ENCODE measurements around the gene TMEM141. TPM values are rescaled to one million over a fixed set of nuclear protein-coding genes. Genes with fewer than 3 reads are reported as not detected.
A peak's percentile ranks its signal among the peaks of the same experiment; 100 is the strongest.
"Not testable (repeated sequence)": the region's sequence is repeated elsewhere in the genome, so short reads cannot be mapped to it uniquely, and the experiment has no call there.

TMEM141 gene
- total RNA-seq, 5 donors from 2014 or later (not counting 1 experiment from before 2014, with no cell fraction given) = 24.4 to 53.5 (median 45.8) TPM

GRCh38 chr9:136766410-136767120 lies 24.6 kb upstream of the TMEM141 start:
- 59% methylated on average over 6 of the region's 18 CpGs for WGBS (ENCODE audit: insufficient coverage)
- POLR2A ChIA-PET; H3K27ac ChIP-seq (ENCODE audit: low read length); H3K9me3 ChIP-seq; H3K36me3 ChIP-seq (ENCODE audit: control insufficient read depth in 2 of 2, extremely low read depth in 1 of 2, insufficient read depth in 1 of 2, low read length in 1 of 2); H3K9me3 Mint-ChIP-seq; H3K36me3 Mint-ChIP-seq; H3K4me3 ChIP-seq (ENCODE audit: control insufficient read depth in 1 of 2, extremely low read depth in 1 of 2, low read length in 1 of 2): not testable (repeated sequence)
- H3K4me1 Mint-ChIP-seq = peaks cover 5 to 16% (median 11%) of the 10 kb centered on the region in 3 donors
- CTCF ChIA-PET = interaction anchor here in 1 of 2 donors (0.6 kb wide), 1 partner anchor 656 kb away, joined by 5 read pairs; the partner anchor contains the start of genes EXD3 and NOXA1
- DNase-seq (peak in 12 of 35 experiments; percentile 10 to 65 (median 22)), ATAC-seq (replicated peaks in 1 of 4) (peak in 2 of 4 experiments; percentile 40 to 48)
- Histone ChIP-seq H3K27me3 (replicated peaks in 1 of 2; ENCODE audit: control insufficient read depth in 2 of 2, extremely low read depth in 1 of 2, insufficient read depth in 2 of 2, low read length in 1 of 2) (peaks cover 0 to 44% of the 10 kb centered on the region in 2 experiments), H3K4me1 (ENCODE audit: control insufficient read depth in 1 of 2, extremely low read depth in 1 of 2, insufficient read depth in 2 of 2, low read length in 2 of 2) (peaks cover 0 to 16% of the 10 kb centered on the region in 2 experiments)
- H3K27me3 Mint-ChIP-seq = peaks cover 10 to 14% of the 10 kb centered on the region in 2 donors
- H3K27ac Mint-ChIP-seq = peak overlapping the region; percentile 20 to 68
- H3K4me3 Mint-ChIP-seq = peak overlapping the region; percentile 30 to 59 (median 53)

- Mint-ChIP-seq H3K9me3 (peaks cover 0 to 6% (median 0%) of the 10 kb centered on the region in 3 donors), H3K4me3 (peak overlapping the region in 1 of 3 donors; percentile 44), H3K4me1 (peaks cover 5 to 16% (median 11%) of the 10 kb centered on the region in 3 donors), H3K27ac (no peak overlapping the region), H3K27me3 (peaks cover 10 to 17% of the 10 kb centered on the region in 2 donors), H3K36me3 (no peaks in the 10 kb centered on the region)
- no peak overlapping the region for H3K27ac ChIP-seq (ENCODE audit: low read length)
- CTCF ChIA-PET = no interaction called here
- no CpG with 5 or more reads among the region's 16 CpGs for WGBS (ENCODE audit: insufficient coverage)
- ATAC-seq (replicated peaks in 1 of 4) (peak; percentile 65 to 83 (median 72)), DNase-seq (peak in 27 of 35 experiments; percentile 22 to 72 (median 42))
- no peak overlapping the region for H3K4me3 ChIP-seq (ENCODE audit: control insufficient read depth in 1 of 2, extremely low read depth in 1 of 2, low read length in 1 of 2)
- H3K4me1 ChIP-seq (ENCODE audit: control insufficient read depth in 1 of 2, extremely low read depth in 1 of 2, insufficient read depth in 2 of 2, low read length in 2 of 2) = peaks cover 0 to 12% of the 10 kb centered on the region in 2 experiments
- no peaks in the 10 kb centered on the region for H3K36me3 ChIP-seq (ENCODE audit: control insufficient read depth in 2 of 2, extremely low read depth in 1 of 2, insufficient read depth in 1 of 2, low read length in 1 of 2)
- POLR2A ChIA-PET = no interaction called here
- no peaks in the 10 kb centered on the region for H3K9me3 ChIP-seq
- peaks cover 0 to 21% of the 10 kb centered on the region in 2 experiments for H3K27me3 ChIP-seq (replicated peaks in 1 of 2; ENCODE audit: control insufficient read depth in 2 of 2, extremely low read depth in 1 of 2, insufficient read depth in 2 of 2, low read length in 1 of 2)
These were observed 21.4 kb upstream of the TMEM141 start for GRCh38 chr9:136769710-136770191.

GRCh38 chr9:136771907-136772415 lies 19.2 kb upstream of the TMEM141 start:
- Histone ChIP-seq H3K4me1 (ENCODE audit: control insufficient read depth in 1 of 2, extremely low read depth in 1 of 2, insufficient read depth in 2 of 2, low read length in 2 of 2) (peaks cover 0 to 5% of the 10 kb centered on the region in 2 experiments), H3K9me3 (no peaks in the 10 kb centered on the region), H3K36me3 (ENCODE audit: control insufficient read depth in 2 of 2, extremely low read depth in 1 of 2, insufficient read depth in 1 of 2, low read length in 1 of 2) (no peaks in the 10 kb centered on the region), H3K4me3 (ENCODE audit: control insufficient read depth in 1 of 2, extremely low read depth in 1 of 2, low read length in 1 of 2) (no peak overlapping the region), H3K27me3 (replicated peaks in 1 of 2; ENCODE audit: control insufficient read depth in 2 of 2, extremely low read depth in 1 of 2, insufficient read depth in 2 of 2, low read length in 1 of 2) (peaks cover 0 to 28% of the 10 kb centered on the region in 2 experiments), H3K27ac (ENCODE audit: low read length) (no peak overlapping the region)
- POLR2A ChIA-PET = no interaction called here
- ATAC-seq (replicated peaks in 1 of 4) = no peak
- CTCF ChIA-PET = interaction anchor here in 1 of 2 donors (0.7 kb wide), 1 partner anchor 12 kb away, joined by 4 read pairs; no protein-coding TSS in a partner anchor
- no CpG with 5 or more reads among the region's 3 CpGs for WGBS (ENCODE audit: insufficient coverage)
- Mint-ChIP-seq H3K4me3 (no peak overlapping the region), H3K27me3 (peaks cover 6 to 17% of the 10 kb centered on the region in 2 donors), H3K9me3 (peaks cover 0 to 6% (median 0%) of the 10 kb centered on the region in 3 donors), H3K27ac (no peak overlapping the region), H3K4me1 (peaks cover 2 to 7% (median 7%) of the 10 kb centered on the region in 3 donors), H3K36me3 (no peaks in the 10 kb centered on the region)
- no peak for DNase-seq

GRCh38 chr9:136773386-136774044 lies 17.6 kb upstream of the TMEM141 start:
- Histone ChIP-seq H3K4me3 (ENCODE audit: control insufficient read depth in 1 of 2, extremely low read depth in 1 of 2, low read length in 1 of 2) (no peak overlapping the region), H3K9me3 (no peaks in the 10 kb centered on the region), H3K27me3 (replicated peaks in 1 of 2; ENCODE audit: control insufficient read depth in 2 of 2, extremely low read depth in 1 of 2, insufficient read depth in 2 of 2, low read length in 1 of 2) (peaks cover 0 to 31% of the 10 kb centered on the region in 2 experiments), H3K4me1 (ENCODE audit: control insufficient read depth in 1 of 2, extremely low read depth in 1 of 2, insufficient read depth in 2 of 2, low read length in 2 of 2) (peaks cover 0 to 4% of the 10 kb centered on the region in 2 experiments), H3K27ac (ENCODE audit: low read length) (no peak overlapping the region), H3K36me3 (ENCODE audit: control insufficient read depth in 2 of 2, extremely low read depth in 1 of 2, insufficient read depth in 1 of 2, low read length in 1 of 2) (no peaks in the 10 kb centered on the region)
- 62% methylated on average over 5 of the region's 7 CpGs for WGBS (ENCODE audit: insufficient coverage)
- Mint-ChIP-seq H3K27me3 (peaks cover 8 to 24% of the 10 kb centered on the region in 2 donors), H3K27ac (peak overlapping the region in 1 of 2 donors; percentile 39), H3K4me3 (no peak overlapping the region), H3K9me3 (peaks cover 0 to 6% (median 0%) of the 10 kb centered on the region in 3 donors), H3K36me3 (no peaks in the 10 kb centered on the region), H3K4me1 (peaks cover 0 to 5% (median 2%) of the 10 kb centered on the region in 3 donors)
- POLR2A ChIA-PET = no interaction called here
- ATAC-seq (replicated peaks in 1 of 4) (peak; percentile 37 to 71 (median 44)), DNase-seq (peak in 1 of 35 experiments; percentile 10)
- CTCF ChIA-PET = no interaction called here

- DNase-seq = no peak
- no peaks in the 10 kb centered on the region for H3K9me3 ChIP-seq
- WGBS (ENCODE audit: insufficient coverage) = 87% methylated on average over 8 of the region's 12 CpGs
- no peak for ATAC-seq (replicated peaks in 1 of 4)
- peaks cover 0 to 34% of the 10 kb centered on the region in 2 experiments for H3K27me3 ChIP-seq (replicated peaks in 1 of 2; ENCODE audit: control insufficient read depth in 2 of 2, extremely low read depth in 1 of 2, insufficient read depth in 2 of 2, low read length in 1 of 2)
- H3K4me1 ChIP-seq (ENCODE audit: control insufficient read depth in 1 of 2, extremely low read depth in 1 of 2, insufficient read depth in 2 of 2, low read length in 2 of 2) = peaks cover 0 to 4% of the 10 kb centered on the region in 2 experiments
- Mint-ChIP-seq H3K27me3 (peaks cover 11 to 30% of the 10 kb centered on the region in 2 donors), H3K4me1 (peaks cover 0 to 5% (median 2%) of the 10 kb centered on the region in 3 donors), H3K4me3 (no peak overlapping the region), H3K27ac (no peak overlapping the region), H3K36me3 (no peaks in the 10 kb centered on the region), H3K9me3 (peaks cover 0 to 6% (median 0%) of the 10 kb centered on the region in 3 donors)
- no peak overlapping the region for H3K4me3 ChIP-seq (ENCODE audit: control insufficient read depth in 1 of 2, extremely low read depth in 1 of 2, low read length in 1 of 2)
- no peaks in the 10 kb centered on the region for H3K36me3 ChIP-seq (ENCODE audit: control insufficient read depth in 2 of 2, extremely low read depth in 1 of 2, insufficient read depth in 1 of 2, low read length in 1 of 2)
- ChIA-PET POLR2A (no interaction called here), CTCF (interaction anchor here in 1 of 2 donors (0.7 kb wide), 1 partner anchor 66 kb away, joined by 3 read pairs; no protein-coding TSS in a partner anchor)
- H3K27ac ChIP-seq (ENCODE audit: low read length) = no peak overlapping the region
These were observed 16.6 kb upstream of the TMEM141 start for GRCh38 chr9:136774416-136775045.

- no peaks in the 10 kb centered on the region for H3K9me3 ChIP-seq
- H3K27ac ChIP-seq (ENCODE audit: low read length) = no peak overlapping the region
- no peak overlapping the region for H3K27ac Mint-ChIP-seq
- H3K36me3 ChIP-seq (ENCODE audit: control insufficient read depth in 2 of 2, extremely low read depth in 1 of 2, insufficient read depth in 1 of 2, low read length in 1 of 2) = no peaks in the 10 kb centered on the region
- no peak for DNase-seq
- H3K36me3 Mint-ChIP-seq = no peaks in the 10 kb centered on the region
- WGBS (ENCODE audit: insufficient coverage) = 95% methylated on average over 5 of the region's 6 CpGs
- H3K27me3 Mint-ChIP-seq = peaks cover 8 to 29% of the 10 kb centered on the region in 2 donors
- peaks cover 0 to 34% of the 10 kb centered on the region in 2 experiments for H3K27me3 ChIP-seq (replicated peaks in 1 of 2; ENCODE audit: control insufficient read depth in 2 of 2, extremely low read depth in 1 of 2, insufficient read depth in 2 of 2, low read length in 1 of 2)
- ChIA-PET POLR2A (no interaction called here), CTCF (no interaction called here)
- no peak for ATAC-seq (replicated peaks in 1 of 4)
- H3K4me1 ChIP-seq (ENCODE audit: control insufficient read depth in 1 of 2, extremely low read depth in 1 of 2, insufficient read depth in 2 of 2, low read length in 2 of 2) = no peaks in the 10 kb centered on the region
- no peak overlapping the region for H3K4me3 Mint-ChIP-seq
- peaks cover 0 to 6% (median 0%) of the 10 kb centered on the region in 3 donors for H3K9me3 Mint-ChIP-seq
- H3K4me3 ChIP-seq (ENCODE audit: control insufficient read depth in 1 of 2, extremely low read depth in 1 of 2, low read length in 1 of 2) = no peak overlapping the region
- H3K4me1 Mint-ChIP-seq = no peaks in the 10 kb centered on the region
These were observed 16.0 kb upstream of the TMEM141 start for GRCh38 chr9:136775191-136775590.

Data from T-cell (primary cell).